Measurements from ENCODE around the gene FHL2. TPM values are rescaled to one million over a fixed set of nuclear protein-coding genes. Genes with fewer than 3 reads are reported as not detected.

Gene FHL2
- total and polyA plus RNA-seq, 9 of the 15 experiments (the other 6 are each of a cell fraction or from before 2014, with no cell fraction given), result 7.5 to 33.1 (median 23.9) TPM

GRCh38 chr2:105328281-105329196 lies 70.3 kb downstream of the FHL2 start (continued):
- TF ChIP-seq KDM5B (IDR thresholded peaks at IDR 0.05; ENCODE audit: insufficient replicate concordance, low read depth, low read length) (no peak), EP300 (IDR thresholded peaks at IDR 0.05; ENCODE audit: low read length) (no peak), GATA2 (CRISPR knock-in tag; IDR thresholded peaks at IDR 0.05) (no peak), HES1 (IDR thresholded peaks at IDR 0.05; ENCODE audit: low read depth) (peak; percentile 77), PYGO2 (tag; IDR thresholded peaks at IDR 0.05) (no peak), CBFA2T3 (IDR thresholded peaks at IDR 0.05) (no peak; the same call in 1 of the 2 replicates), ZNF764 (CRISPR knock-in tag; IDR thresholded peaks at IDR 0.05; ENCODE audit: low read depth) (no peak), SREBF2 (CRISPR knock-in tag; IDR thresholded peaks at IDR 0.05) (no peak), SAFB (IDR thresholded peaks at IDR 0.05; ENCODE audit: borderline replicate concordance, low read depth, low read length) (no peak), ETS2 (tag; IDR thresholded peaks at IDR 0.05; ENCODE audit: borderline replicate concordance, poor library complexity, severe bottlenecking) (no peak), CREBBP (IDR thresholded peaks at IDR 0.05; ENCODE audit: low read depth, low read length) (no peak), FOXA3 (CRISPR knock-in tag; conservative IDR thresholded peaks at IDR 0.05 in 1 of 2, IDR thresholded peaks at IDR 0.05 in 1 of 2) (peak in 1 of 2 experiments; percentile 48; a peak in 1 of 4 replicates), RNF219 (CRISPR knock-in tag; IDR thresholded peaks at IDR 0.05) (no peak), ZBTB34 (CRISPR knock-in tag; IDR thresholded peaks at IDR 0.05) (no peak), MLX (CRISPR knock-in tag; conservative IDR thresholded peaks at IDR 0.05) (no peak; a peak in 1 of 4 replicates), SMAD3 (CRISPR knock-in tag; conservative IDR thresholded peaks at IDR 0.05) (no peak), KAT2B (IDR thresholded peaks at IDR 0.05; ENCODE audit: low read depth, low read length) (no peak), ZNF277 (CRISPR knock-in tag; IDR thresholded peaks at IDR 0.05; ENCODE audit: borderline replicate concordance) (no peak), HDAC1 (IDR thresholded peaks at IDR 0.05) (peak in 1 of 2 experiments; percentile 59; a peak in 2 of 4 replicates), GATAD2A (IDR thresholded peaks at IDR 0.05) (no peak), HEY1 (CRISPR knock-in tag; IDR thresholded peaks at IDR 0.05; ENCODE audit: borderline replicate concordance) (no peak)
